Measurements from ENCODE around the gene DLGAP1.

Gene DLGAP1

GRCh38 chr18:3725115-3725514, 730.0 kb downstream of the DLGAP1 start:
- in situ Hi-C loops (cut with MboI; ENCODE audit: low sequenced_read_pairs, unreplicated experiment), result no loop called here
- TF ChIP-seq CTCF (IDR thresholded peaks at IDR 0.05; ENCODE audit: borderline replicate concordance, control extremely low read depth, extremely low read depth, insufficient read depth, missing control alignments), result no peak
- no peak for DNase-seq (ENCODE audit: low spot score)

GRCh38 chr18:3723554-3723953, 731.6 kb downstream of the DLGAP1 start:
- in situ Hi-C loops (cut with MboI; ENCODE audit: low sequenced_read_pairs, unreplicated experiment), result no loop called here
- no peak for DNase-seq (ENCODE audit: low spot score)
- no peak for TF ChIP-seq CTCF (IDR thresholded peaks at IDR 0.05; ENCODE audit: borderline replicate concordance, control extremely low read depth, extremely low read depth, insufficient read depth, missing control alignments)

- no peak for DNase-seq (ENCODE audit: low spot score)
- TF ChIP-seq CTCF (IDR thresholded peaks at IDR 0.05; ENCODE audit: borderline replicate concordance, control extremely low read depth, extremely low read depth, insufficient read depth, missing control alignments), result no peak
- in situ Hi-C loops (cut with MboI; ENCODE audit: low sequenced_read_pairs, unreplicated experiment), result no loop called here
Measured at GRCh38 chr18:3722649-3723433, 732.3 kb downstream of the DLGAP1 start.

GRCh38 chr18:3721771-3722648, 733.1 kb downstream of the DLGAP1 start:
- DNase-seq (ENCODE audit: low spot score), result no peak
- in situ Hi-C loops (cut with MboI; ENCODE audit: low sequenced_read_pairs, unreplicated experiment), result no loop called here
- no peak for TF ChIP-seq CTCF (IDR thresholded peaks at IDR 0.05; ENCODE audit: borderline replicate concordance, control extremely low read depth, extremely low read depth, insufficient read depth, missing control alignments)

- no peak for DNase-seq (ENCODE audit: low spot score)
- TF ChIP-seq CTCF (IDR thresholded peaks at IDR 0.05; ENCODE audit: borderline replicate concordance, control extremely low read depth, extremely low read depth, insufficient read depth, missing control alignments), result no peak
- in situ Hi-C loops (cut with MboI; ENCODE audit: low sequenced_read_pairs, unreplicated experiment), result no loop called here
Measured at GRCh38 chr18:3720818-3721545, 734.1 kb downstream of the DLGAP1 start.

- in situ Hi-C loops (cut with MboI; ENCODE audit: low sequenced_read_pairs, unreplicated experiment), result no loop called here
- no peak for DNase-seq (ENCODE audit: low spot score)
- TF ChIP-seq CTCF (IDR thresholded peaks at IDR 0.05; ENCODE audit: borderline replicate concordance, control extremely low read depth, extremely low read depth, insufficient read depth, missing control alignments), result no peak
Measured at GRCh38 chr18:3720159-3720558, 734.9 kb downstream of the DLGAP1 start.
